Stimulated activated CD4-positive, alpha-beta T cell treated with anti-CD3 and anti-CD28 coated beads, TNF-alpha, amount 100 ng/mL, for 48 hours (primary cell): Measurements from ENCODE around the gene SIGLEC1.

Source experiments
- DNase-seq, 3 donors: peaks; one replicate each; pipeline ENCODE4 v3.0.0-alpha.2; 2020; ENCODE audit warnings: low read depth in 3 of 3

SIGLEC1 gene

GRCh38 chr20:3701061-3701998 lies 11.1 kb downstream of the SIGLEC1 start:
- DNase-seq = no peak

- no peak for DNase-seq
Observed at GRCh38 chr20:3699037-3699436, 13.4 kb downstream of the SIGLEC1 start.

GRCh38 chr20:3698591-3699001 lies 13.8 kb downstream of the SIGLEC1 start:
- DNase-seq = no peak

- DNase-seq = no peak
Observed at GRCh38 chr20:3697588-3698305, 14.7 kb downstream of the SIGLEC1 start.

GRCh38 chr20:3696745-3697587 lies 15.4 kb downstream of the SIGLEC1 start:
- no peak for DNase-seq

- DNase-seq = no peak
Observed at GRCh38 chr20:3696200-3696599, 16.2 kb downstream of the SIGLEC1 start.

- no peak for DNase-seq
Observed at GRCh38 chr20:3694864-3695263, 17.5 kb downstream of the SIGLEC1 start.

- no peak for DNase-seq
Observed at GRCh38 chr20:3693376-3693775, 19.0 kb downstream of the SIGLEC1 start.

GRCh38 chr20:3692706-3693294 lies 19.6 kb downstream of the SIGLEC1 start:
- no peak for DNase-seq

GRCh38 chr20:3691897-3692296 lies 20.5 kb downstream of the SIGLEC1 start:
- DNase-seq = no peak

- DNase-seq = no peak
Observed at GRCh38 chr20:3691306-3691705, 21.1 kb downstream of the SIGLEC1 start.

- no peak for DNase-seq
Observed at GRCh38 chr20:3690413-3690812, 22.0 kb downstream of the SIGLEC1 start.

GRCh38 chr20:3689978-3690377 lies 22.4 kb downstream of the SIGLEC1 start:
- DNase-seq = no peak

- DNase-seq = no peak
Observed at GRCh38 chr20:3687655-3688054, 24.7 kb downstream of the SIGLEC1 start.

- DNase-seq = no peak
Observed at GRCh38 chr20:3686867-3687321, 25.5 kb downstream of the SIGLEC1 start.

GRCh38 chr20:3686421-3686820 lies 26.0 kb downstream of the SIGLEC1 start:
- DNase-seq = no peak

GRCh38 chr20:3685341-3685740 lies 27.1 kb downstream of the SIGLEC1 start:
- no peak for DNase-seq

- no peak for DNase-seq
Observed at GRCh38 chr20:3681931-3682781, 30.2 kb downstream of the SIGLEC1 start, which contains the start of gene ADAM33. TSS of gene ADAM33 (minus strand) at chr20:3682010. CDS start at chr20:3682004, 6 bp downstream.

GRCh38 chr20:3681352-3681930 lies 31.0 kb downstream of the SIGLEC1 start:
- no peak for DNase-seq
